Breast epithelium (tissue), 4 donors: Measurements from ENCODE around the gene ANKRD11. TPM values are rescaled to one million over a fixed set of nuclear protein-coding genes. Genes with fewer than 3 reads are reported as not detected.

ENCODE experiments used
- DNase-seq, 2 donors: peaks; one replicate each; pipeline ENCODE4 v3.0.0-alpha.2; 2019; ENCODE audit warnings: low spot score in 2 of 2
- H3K27ac ChIP-seq, 2 donors: fragments of 200-600 bp; sonication (generic) in 1 of 2; one replicate each; pipeline ENCODE4 v1.5.1; 2016 to 2019; ENCODE audit warnings: mild to moderate bottlenecking in 1 of 2
- H3K27me3 ChIP-seq, 2 donors: fragments of 200-600 bp; sonication (generic) in 1 of 2; one replicate each; pipeline versions ENCODE4 v1.5.1 to v1.6.0; 2017 to 2019; ENCODE audit warnings: control low read depth in 1 of 2, mild to moderate bottlenecking in 1 of 2
- H3K36me3 ChIP-seq: fragments of 200-600 bp; one replicate; pipeline ENCODE4 v1.5.1; 2019
- H3K4me1 ChIP-seq, 2 donors: fragments of 200-600 bp; sonication (generic); one replicate each; pipeline ENCODE4 v1.5.1; 2016 to 2019; ENCODE audit warnings: control low read depth in 1 of 2
- H3K4me3 ChIP-seq, 3 donors: fragments of 200-600 bp; sonication (generic); 1 replicate in 2 of 3; 2 replicates in 1 of 3; pipeline ENCODE4 v1.5.1; 2016 to 2019; ENCODE audit warnings: mild to moderate bottlenecking in 3 of 3, moderate library complexity in 2 of 3
- H3K9me3 ChIP-seq, 2 donors: fragments of 200-600 bp; sonication (generic) in 1 of 2; one replicate each; pipeline ENCODE4 v1.5.1; 2016 to 2019; ENCODE audit warnings: control low read depth in 1 of 2
- POLR2A ChIP-seq: fragments of 450-650 bp; IDR thresholded peaks from one replicate; pipeline ENCODE4 v1.6.1; 2016; ENCODE audit warnings: antibody characterized with exemption, mild to moderate bottlenecking, moderate library complexity
- POLR2AphosphoS5 ChIP-seq, 3 donors: sonication (generic); formaldehyde crosslinking; IDR thresholded peaks; one replicate each; pipeline ENCODE4 v1.6.1; 2017; ENCODE audit warnings: antibody characterized with exemption in 3 of 3
- intact Hi-C: fragments of 100-400 bp; cut with DNase I; formaldehyde crosslinking; loops from one replicate; pipeline ENCODE4 v1.15.1; 2023; ENCODE audit warnings: low total_unique reads
- total RNA-seq, 3 donors: library from RNA; depleted of rRNA; stranded (reverse); fragments of >200 nt; gene quantifications; one replicate each; pipeline ENCODE4 v1.1.0, GENCODE V29; 2016
- TF ChIP-seq, protein P1 (sequence below), 3 donors: fragments of 450-650 bp; IDR thresholded peaks; one replicate each; pipeline ENCODE4 v1.5.1; 2016 to 2017; ENCODE audit warnings: antibody characterized with exemption in 3 of 3, mild to moderate bottlenecking in 3 of 3, moderate library complexity in 3 of 3

Gene ANKRD11
- total RNA-seq, 3 donors from 2014 or later = 64.0 to 79.0 (median 69.2) TPM

DNA sequence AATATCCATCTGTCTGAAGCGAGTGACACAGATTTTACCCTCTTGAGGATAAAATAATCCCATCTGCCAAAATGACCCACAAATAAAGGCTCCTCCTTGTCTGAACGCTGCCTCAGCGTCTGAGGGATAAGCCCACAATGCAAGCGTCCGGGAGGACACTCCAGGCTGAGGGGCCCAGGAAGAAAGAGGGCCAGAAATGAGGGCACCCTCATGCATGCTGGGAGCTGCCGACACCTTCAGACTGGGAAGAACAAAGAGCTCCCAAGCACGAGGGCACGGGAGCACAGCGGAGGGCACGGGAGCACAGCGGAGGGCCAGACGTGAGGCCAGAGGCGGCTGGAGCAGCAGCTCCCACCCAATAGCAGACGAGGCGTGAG is 145.9 kb downstream of the ANKRD11 start:
- intact Hi-C loops = no loop called here
- H3K9me3 ChIP-seq = no peaks in the 10 kb centered on the region
- peak overlapping the region in 1 of 3 donors; percentile 6 for H3K4me3 ChIP-seq
- TF ChIP-seq POLR2A (no peak), POLR2AphosphoS5 (IDR thresholded peaks at IDR 0.05) (no peak)
- TF ChIP-seq, protein P1, sequence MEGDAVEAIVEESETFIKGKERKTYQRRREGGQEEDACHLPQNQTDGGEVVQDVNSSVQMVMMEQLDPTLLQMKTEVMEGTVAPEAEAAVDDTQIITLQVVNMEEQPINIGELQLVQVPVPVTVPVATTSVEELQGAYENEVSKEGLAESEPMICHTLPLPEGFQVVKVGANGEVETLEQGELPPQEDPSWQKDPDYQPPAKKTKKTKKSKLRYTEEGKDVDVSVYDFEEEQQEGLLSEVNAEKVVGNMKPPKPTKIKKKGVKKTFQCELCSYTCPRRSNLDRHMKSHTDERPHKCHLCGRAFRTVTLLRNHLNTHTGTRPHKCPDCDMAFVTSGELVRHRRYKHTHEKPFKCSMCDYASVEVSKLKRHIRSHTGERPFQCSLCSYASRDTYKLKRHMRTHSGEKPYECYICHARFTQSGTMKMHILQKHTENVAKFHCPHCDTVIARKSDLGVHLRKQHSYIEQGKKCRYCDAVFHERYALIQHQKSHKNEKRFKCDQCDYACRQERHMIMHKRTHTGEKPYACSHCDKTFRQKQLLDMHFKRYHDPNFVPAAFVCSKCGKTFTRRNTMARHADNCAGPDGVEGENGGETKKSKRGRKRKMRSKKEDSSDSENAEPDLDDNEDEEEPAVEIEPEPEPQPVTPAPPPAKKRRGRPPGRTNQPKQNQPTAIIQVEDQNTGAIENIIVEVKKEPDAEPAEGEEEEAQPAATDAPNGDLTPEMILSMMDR (IDR thresholded peaks at IDR 0.05) = no peak
- H3K27ac ChIP-seq = no peak overlapping the region
- H3K4me1 ChIP-seq = peaks cover 3 to 7% of the 10 kb centered on the region in 2 donors
- DNase-seq = no peak
- H3K36me3 ChIP-seq = no peaks in the 10 kb centered on the region
- no peaks in the 10 kb centered on the region for H3K27me3 ChIP-seq

DNA sequence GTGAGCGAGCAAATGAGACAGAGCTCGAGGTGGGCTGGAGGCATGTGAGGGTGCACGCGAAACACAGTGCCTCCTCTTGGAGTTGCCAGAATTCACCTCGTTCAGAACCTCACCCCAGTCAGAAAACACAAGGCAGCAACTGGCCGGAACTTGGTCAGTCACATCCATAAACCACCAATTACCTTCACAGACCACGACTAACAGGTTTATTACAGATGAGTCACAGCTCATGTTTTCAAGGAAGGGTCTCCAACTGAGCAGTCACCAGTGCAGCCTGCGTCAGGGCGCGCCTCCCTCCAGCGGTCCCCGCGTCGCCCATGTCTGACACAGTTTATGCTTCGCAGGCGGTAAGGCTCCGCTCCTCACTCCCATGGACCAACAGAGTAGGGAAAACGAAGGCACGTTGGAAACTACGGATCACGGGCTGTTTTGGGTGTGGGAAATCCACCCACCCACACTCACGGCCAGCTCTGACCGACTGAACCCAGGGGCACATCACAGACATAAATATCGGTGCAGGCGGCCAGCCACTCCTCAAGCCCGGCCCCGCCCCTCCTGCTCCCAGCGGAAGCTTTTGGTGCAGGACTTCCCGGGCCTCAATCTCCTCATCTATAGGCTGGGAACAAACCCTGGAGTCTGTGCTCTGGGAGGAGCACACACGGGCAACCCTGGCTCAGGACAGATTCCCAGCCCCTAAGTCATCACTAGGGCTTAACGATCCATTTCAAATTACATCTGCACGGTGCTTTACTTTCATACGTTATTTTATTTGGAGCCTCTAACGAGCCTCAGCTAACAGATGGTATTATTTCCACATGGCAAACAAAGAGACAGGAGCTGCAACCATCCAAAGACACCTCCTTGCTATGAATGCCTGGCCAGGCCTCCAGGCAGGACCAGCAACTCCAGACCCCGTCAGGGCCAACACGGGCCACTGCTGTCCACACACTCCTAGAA is 146.6 kb downstream of the ANKRD11 start:
- no peak overlapping the region for H3K27ac ChIP-seq
- no peak for DNase-seq
- no peaks in the 10 kb centered on the region for H3K9me3 ChIP-seq
- intact Hi-C loops = no loop called here
- H3K4me3 ChIP-seq = peak overlapping the region in 1 of 3 donors; percentile 8
- no peaks in the 10 kb centered on the region for H3K27me3 ChIP-seq
- TF ChIP-seq, protein P1 (IDR thresholded peaks at IDR 0.05) = no peak
- TF ChIP-seq POLR2A = no peak
- TF ChIP-seq POLR2AphosphoS5 (IDR thresholded peaks at IDR 0.05) = no peak
- no peaks in the 10 kb centered on the region for H3K36me3 ChIP-seq
- H3K4me1 ChIP-seq = peaks cover 3 to 7% of the 10 kb centered on the region in 2 donors

DNA sequence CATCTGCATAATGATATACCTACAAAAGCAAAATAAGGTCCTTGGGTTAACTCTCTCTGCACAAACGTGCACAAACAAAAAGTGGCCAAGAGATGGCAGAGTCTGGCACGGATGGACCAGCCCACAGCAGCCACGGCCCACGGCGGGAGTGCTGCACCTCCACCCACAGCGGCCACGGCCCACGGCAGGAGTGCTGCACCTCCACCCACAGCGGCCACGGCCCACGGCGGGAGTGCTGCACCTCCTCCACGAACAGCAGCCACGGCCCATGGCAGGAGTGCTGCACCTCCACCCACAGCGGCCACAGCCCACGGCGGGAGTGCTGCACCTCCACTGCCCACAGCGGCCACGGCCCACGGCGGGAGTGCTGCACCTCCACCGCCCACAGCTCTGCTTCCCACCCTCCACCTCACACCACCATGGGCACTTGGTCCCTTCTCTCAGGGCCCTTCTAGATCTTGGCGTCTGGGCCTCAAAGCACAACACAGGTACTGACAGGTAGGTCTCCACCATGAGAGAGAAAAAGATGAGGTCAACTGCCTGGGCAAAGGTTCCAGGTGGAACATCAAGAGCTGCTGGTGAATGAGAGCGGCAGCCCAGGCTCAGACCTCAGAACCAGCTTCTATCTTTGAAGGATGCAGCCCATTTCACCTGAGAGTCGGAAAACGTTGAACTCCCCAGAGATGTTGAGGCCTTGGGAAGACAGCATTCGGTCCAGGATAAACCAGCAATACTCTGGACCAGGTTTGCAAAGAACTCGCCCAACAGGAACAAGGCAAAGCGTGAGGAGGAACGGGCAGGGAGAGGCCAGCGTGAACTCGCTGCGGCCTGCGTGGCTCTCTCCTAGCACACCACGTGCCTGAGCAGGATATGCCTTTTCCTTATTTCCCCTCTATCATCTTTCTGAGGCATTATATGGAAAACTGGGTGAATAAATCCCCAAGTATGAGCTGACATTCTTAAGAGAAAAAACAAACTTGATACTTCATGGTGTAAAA is 148.4 kb downstream of the ANKRD11 start:
- no peak overlapping the region for H3K4me3 ChIP-seq
- intact Hi-C loops = no loop called here
- no peak for DNase-seq
- no peaks in the 10 kb centered on the region for H3K36me3 ChIP-seq
- H3K27me3 ChIP-seq = no peaks in the 10 kb centered on the region
- no peaks in the 10 kb centered on the region for H3K9me3 ChIP-seq
- H3K27ac ChIP-seq = no peak overlapping the region
- H3K4me1 ChIP-seq = peaks cover 3 to 7% of the 10 kb centered on the region in 2 donors
- TF ChIP-seq, protein P1 (IDR thresholded peaks at IDR 0.05) = no peak

DNA sequence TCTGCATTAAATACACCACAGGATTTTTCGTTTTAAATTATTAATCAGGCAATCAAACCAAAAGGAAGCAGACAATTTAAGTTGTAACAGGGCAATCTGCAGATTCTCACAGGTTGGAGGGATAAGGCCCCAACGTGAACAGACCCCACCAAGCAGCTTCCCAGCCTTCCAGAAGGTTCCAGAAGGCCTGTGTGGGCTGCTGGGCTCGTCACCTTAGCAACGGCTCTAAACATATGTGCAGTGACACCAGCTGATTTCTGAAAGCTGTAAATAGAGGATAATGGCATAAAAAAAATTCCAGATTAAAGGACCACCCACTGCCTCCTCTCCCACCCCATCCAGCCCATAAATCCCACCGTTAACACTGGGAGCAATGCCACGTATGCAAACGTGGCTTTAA is 149.1 kb downstream of the ANKRD11 start:
- H3K27ac ChIP-seq = no peak overlapping the region
- intact Hi-C loops = no loop called here
- TF ChIP-seq POLR2AphosphoS5 (IDR thresholded peaks at IDR 0.05) = no peak
- TF ChIP-seq POLR2A = no peak
- TF ChIP-seq, protein P1 (IDR thresholded peaks at IDR 0.05) = no peak
- H3K9me3 ChIP-seq = no peaks in the 10 kb centered on the region
- no peak for DNase-seq
- no peaks in the 10 kb centered on the region for H3K36me3 ChIP-seq
- H3K4me1 ChIP-seq = peaks cover 3 to 7% of the 10 kb centered on the region in 2 donors
- no peaks in the 10 kb centered on the region for H3K27me3 ChIP-seq
- H3K4me3 ChIP-seq = no peak overlapping the region
